HG03139 (cell line): ENCODE data around the gene PLPPR3.
"Not testable (repeated sequence)": the region's sequence is repeated elsewhere in the genome, so short reads cannot be mapped to it uniquely, and the experiment has no call there.

Source experiments
- ATAC-seq: cut with Tn5 transposase; IDR thresholded peaks from one replicate; pipeline ENCODE4 v1.9.1; 2021; ENCODE audit not compliant: unreplicated experiment

PLPPR3 gene

DNA sequence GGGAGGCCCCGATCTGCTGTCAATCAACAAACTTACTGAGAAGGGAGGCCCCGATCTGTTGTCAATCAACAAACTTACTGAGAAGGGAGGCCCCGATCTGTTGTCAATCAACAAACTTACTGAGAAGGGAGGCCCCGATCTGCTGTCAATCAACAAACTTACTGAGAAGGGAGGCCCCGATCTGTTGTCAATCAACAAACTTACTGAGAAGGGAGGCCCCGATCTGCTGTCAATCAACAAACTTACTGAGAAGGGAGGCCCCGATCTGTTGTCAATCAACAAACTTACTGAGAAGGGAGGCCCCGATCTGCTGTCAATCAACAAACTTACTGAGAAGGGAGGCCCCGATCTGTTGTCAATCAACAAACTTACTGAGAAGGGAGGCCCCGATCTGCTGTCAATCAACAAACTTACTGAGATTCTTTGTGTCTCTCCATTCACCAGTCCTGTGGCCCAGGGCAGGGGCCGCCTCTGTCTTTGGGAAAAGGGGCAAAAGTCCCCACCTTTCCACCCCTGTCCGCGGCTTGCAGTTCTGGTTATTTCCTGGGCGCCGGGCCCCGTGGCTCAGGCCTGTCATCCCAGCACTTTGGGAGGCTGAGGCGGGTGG, 32.0 kb upstream of the PLPPR3 start:
- ATAC-seq = not testable (repeated sequence)

- no peak for ATAC-seq
Measured at GRCh38 chr19:853014-853585, 31.3 kb upstream of the PLPPR3 start.

- no peak for ATAC-seq
Measured at GRCh38 chr19:852136-853013, 30.6 kb upstream of the PLPPR3 start, which contains the start of gene ELANE. Gene ELANE, plus strand, starts transcription at chr19:852303. Its CDS starts 26 bp downstream, at chr19:852329.

DNA sequence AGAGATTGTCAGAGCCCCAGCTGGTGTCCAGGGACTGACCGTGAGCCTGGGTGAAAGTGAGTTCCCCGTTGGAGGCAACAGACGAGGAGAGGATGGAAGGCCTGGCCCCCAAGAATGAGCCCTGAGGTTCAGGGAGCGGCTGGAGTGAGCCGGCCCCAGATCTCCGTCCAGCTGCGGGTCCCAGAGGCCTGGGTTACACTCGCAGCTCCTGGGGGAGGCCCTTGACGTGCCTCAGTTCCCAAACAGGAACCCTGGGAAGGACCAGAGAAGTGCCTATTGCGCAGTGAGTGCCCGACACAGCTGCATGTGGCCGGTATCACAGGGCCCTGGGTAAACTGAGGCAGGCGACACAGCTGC, 29.2 kb upstream of the PLPPR3 start:
- ATAC-seq = no peak

GRCh38 chr19:850221-850978, 28.6 kb upstream of the PLPPR3 start:
- no peak for ATAC-seq

GRCh38 chr19:849195-849594, 27.4 kb upstream of the PLPPR3 start:
- ATAC-seq = not testable (repeated sequence)

GRCh38 chr19:848386-848921, 26.7 kb upstream of the PLPPR3 start:
- no peak for ATAC-seq

DNA sequence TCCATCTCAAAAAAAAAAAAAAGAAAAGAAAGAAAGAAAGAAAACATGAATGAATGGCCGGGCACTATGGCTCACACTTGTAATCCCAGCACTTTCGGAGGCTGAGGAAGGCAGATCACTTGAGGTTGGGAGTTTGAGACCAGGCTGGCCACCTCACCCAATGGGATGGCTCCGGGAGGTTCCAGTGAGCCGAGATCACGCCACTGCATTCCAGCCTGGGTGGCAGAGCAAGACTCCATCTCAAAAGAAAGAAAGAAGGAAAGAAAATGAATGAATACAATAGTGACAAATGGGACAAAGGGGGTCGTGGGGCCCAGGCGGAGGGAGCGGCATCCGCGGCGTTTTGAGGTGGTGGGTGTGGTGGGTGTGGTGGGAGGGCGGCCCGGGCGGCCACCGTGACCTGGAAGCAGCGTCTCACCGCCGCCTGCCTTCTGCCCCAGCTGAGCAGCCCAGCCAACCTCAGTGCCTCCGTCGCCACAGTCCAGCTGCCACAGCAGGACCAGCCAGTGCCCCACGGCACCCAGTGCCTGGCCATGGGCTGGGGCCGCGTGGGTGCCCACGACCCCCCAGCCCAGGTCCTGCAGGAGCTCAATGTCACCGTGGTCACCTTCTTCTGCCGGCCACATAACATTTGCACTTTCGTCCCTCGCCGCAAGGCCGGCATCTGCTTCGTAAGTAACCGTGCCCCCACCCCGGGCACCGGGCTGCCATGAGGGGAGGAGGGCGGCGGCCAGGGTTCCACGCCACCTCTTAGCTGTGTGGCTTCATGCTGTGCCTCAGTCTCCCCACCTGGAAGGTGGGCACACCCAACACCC, 24.2 kb upstream of the PLPPR3 start:
- ATAC-seq = no peak

GRCh38 chr19:844546-844971, 22.8 kb upstream of the PLPPR3 start:
- no peak for ATAC-seq

GRCh38 chr19:843836-844545, 22.2 kb upstream of the PLPPR3 start:
- no peak for ATAC-seq

DNA sequence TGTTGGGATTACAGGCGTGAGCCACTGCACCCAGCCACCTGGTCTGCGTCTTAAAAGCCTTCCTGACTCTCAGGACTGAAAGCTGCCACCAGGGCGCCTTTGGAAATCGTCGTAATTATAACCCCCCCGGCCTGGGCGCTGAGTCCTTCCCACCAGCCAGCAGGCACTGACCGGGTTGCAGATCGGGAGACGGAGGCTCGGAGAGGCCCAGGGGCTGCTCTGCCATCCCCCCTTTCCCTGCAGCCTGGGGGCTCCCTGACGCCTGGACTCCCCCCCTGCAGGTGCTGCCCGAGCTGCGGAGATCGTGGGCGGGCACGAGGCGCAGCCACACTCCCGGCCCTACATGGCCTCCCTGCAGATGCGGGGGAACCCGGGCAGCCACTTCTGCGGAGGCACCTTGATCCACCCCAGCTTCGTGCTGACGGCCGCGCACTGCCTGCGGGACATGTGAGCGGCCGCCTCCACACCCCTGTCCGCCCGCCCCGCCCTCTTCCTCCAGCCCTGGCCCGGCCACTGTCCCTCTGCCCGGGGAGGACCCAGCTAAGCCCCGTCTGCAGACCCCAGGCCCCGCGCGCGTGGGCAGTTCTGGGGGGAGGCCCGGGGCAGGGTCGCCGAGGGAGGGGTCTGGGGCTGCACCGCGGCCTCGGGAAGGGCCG, 21.6 kb upstream of the PLPPR3 start:
- no peak for ATAC-seq

- ATAC-seq = not testable (repeated sequence)
Measured at GRCh38 chr19:842802-843179, 21.0 kb upstream of the PLPPR3 start.

- ATAC-seq = no peak
Measured at GRCh38 chr19:840519-841206, 18.9 kb upstream of the PLPPR3 start, which contains the start of gene PRTN3. Gene PRTN3, plus strand, starts transcription at chr19:840999. Its CDS starts 10 bp downstream, at chr19:841009.

GRCh38 chr19:835210-835810, 13.6 kb upstream of the PLPPR3 start:
- no peak for ATAC-seq

DNA sequence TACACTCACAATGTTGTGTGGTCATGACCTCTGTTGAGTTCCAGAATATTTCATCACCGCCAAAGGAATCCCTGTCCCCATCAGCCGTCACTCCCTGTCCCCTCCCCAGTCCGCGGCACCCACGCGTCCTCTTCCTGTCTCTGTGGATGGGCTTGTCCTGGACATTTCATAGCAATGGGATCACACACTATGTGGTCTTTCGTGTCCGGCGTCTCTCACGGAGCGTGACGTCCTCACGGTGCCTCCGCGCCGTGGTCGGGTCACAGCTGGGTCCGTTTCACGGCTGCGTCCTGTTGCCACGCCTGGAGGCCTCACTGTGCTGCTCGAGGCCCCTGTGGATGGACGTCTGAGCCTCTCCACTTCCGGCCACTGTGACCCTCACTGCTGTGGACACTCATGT, 12.5 kb upstream of the PLPPR3 start:
- ATAC-seq = no peak

DNA sequence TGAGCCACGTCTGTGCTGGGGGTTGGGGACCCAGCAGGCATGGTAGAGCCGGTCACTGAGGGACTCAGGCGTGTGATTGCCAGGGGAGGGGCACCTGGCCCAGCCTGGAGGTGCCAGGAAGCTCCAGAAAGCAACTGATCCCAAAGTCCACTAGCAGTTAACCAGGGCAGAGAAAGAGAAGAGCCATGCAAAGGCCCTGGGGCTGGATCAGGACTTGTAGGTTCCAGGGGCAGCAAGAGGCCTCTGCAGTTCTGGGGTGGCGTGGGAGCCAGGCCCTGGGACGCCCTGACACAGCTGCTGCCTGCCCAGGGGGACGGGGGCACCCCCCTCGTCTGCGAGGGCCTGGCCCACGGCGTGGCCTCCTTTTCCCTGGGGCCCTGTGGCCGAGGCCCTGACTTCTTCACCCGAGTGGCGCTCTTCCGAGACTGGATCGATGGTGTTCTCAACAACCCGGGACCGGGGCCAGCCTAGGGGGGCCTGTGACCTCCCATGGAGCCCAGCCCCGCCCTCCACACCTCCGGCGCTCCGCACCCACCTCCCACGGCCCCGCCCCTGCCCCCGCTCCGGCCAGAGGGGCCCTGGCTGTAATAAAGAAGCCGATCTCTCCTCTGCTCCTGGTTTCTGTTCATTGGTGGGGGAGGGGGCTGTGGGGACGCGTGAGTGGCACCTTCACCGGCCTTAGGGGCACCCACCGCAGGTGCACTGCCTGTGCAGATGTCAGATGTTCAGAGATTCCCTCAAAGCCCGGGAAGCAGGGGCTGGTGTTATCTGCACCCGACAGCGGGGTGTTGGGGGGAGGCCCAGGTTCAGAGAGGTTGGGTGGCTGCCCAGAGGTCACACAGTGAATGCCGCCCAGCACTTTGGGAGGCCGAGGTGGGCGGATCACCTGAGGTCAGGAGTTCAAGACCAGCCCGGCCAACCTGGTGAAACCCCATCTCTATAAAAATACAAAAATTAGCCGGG, 9.9 kb upstream of the PLPPR3 start:
- ATAC-seq = no peak
